Astrocyte of the cerebellum (primary cell): ENCODE results near the gene ANKDD1B.
A peak's percentile ranks its signal among the peaks of the same experiment; 100 is the strongest.

Experiments
- DNase-seq: peaks from one replicate; pipeline ENCODE4 v3.0.0-alpha.2; 2011; ENCODE audit warnings: low read depth
- H3K4me3 ChIP-seq: 2 replicates; pipeline ENCODE4 v1.5.1; 2011; ENCODE audit warnings: mild to moderate bottlenecking, low read depth, low read length, moderate library complexity
- CTCF ChIP-seq: IDR thresholded peaks from 2 replicates; pipeline ENCODE4 v1.5.1; 2012; ENCODE audit warnings: low read length, low read depth, moderate library complexity, mild to moderate bottlenecking; ENCODE audit errors: missing control alignments
- in situ Hi-C: cut with HindIII; loops from 2 replicates; pipeline ENCODE4 v1.10.0; 2017; ENCODE audit warnings: low sequenced_read_pairs

ANKDD1B gene

GRCh38 chr5:75664979-75665378 lies 53.7 kb downstream of the ANKDD1B start:
- in situ Hi-C loops: loop anchor here (5.0 kb wide), 1 partner anchor 48 kb away; no protein-coding TSS in a partner anchor
- no peak for DNase-seq
- no peak overlapping the region for H3K4me3 ChIP-seq
- TF ChIP-seq CTCF: no peak

GRCh38 chr5:75666801-75667200 lies 55.5 kb downstream of the ANKDD1B start:
- DNase-seq: no peak
- H3K4me3 ChIP-seq: no peak overlapping the region
- TF ChIP-seq CTCF: no peak
- in situ Hi-C loops: loop anchor here (5.0 kb wide), 1 partner anchor 50 kb away; no protein-coding TSS in a partner anchor

GRCh38 chr5:75667586-75667985 lies 56.3 kb downstream of the ANKDD1B start:
- in situ Hi-C loops: loop anchor here (5.0 kb wide), 1 partner anchor 50 kb away; no protein-coding TSS in a partner anchor
- no peak for DNase-seq
- TF ChIP-seq CTCF: peak; percentile 6
- no peak overlapping the region for H3K4me3 ChIP-seq

GRCh38 chr5:75668445-75668844 lies 57.2 kb downstream of the ANKDD1B start:
- in situ Hi-C loops: loop anchor here (5.0 kb wide), 1 partner anchor 51 kb away; no protein-coding TSS in a partner anchor
- no peak overlapping the region for H3K4me3 ChIP-seq

GRCh38 chr5:75668977-75669689 lies 57.9 kb downstream of the ANKDD1B start:
- DNase-seq: no peak
- no peak overlapping the region for H3K4me3 ChIP-seq
- TF ChIP-seq CTCF: no peak
- in situ Hi-C loops: loop anchor here (5.0 kb wide), 1 partner anchor 52 kb away; no protein-coding TSS in a partner anchor

More at GRCh38 chr5:75668445-75668844, 57.2 kb downstream of the ANKDD1B start:
- no peak for TF ChIP-seq CTCF
- DNase-seq: no peak

GRCh38 chr5:75670577-75670976 lies 59.3 kb downstream of the ANKDD1B start:
- TF ChIP-seq CTCF: no peak
- DNase-seq: no peak
- H3K4me3 ChIP-seq: no peak overlapping the region
- in situ Hi-C loops: no loop called here
